Myocyte (in vitro differentiated cells): Measurements from ENCODE around the gene ZNF266. TPM values are rescaled to one million over a fixed set of nuclear protein-coding genes. Genes with fewer than 3 reads are reported as not detected.

Source experiments
- DNase-seq: peaks from one replicate; pipeline ENCODE4 v3.0.0-alpha.2; 2012; ENCODE audit warnings: low read depth
- polyA plus RNA-seq: library from polyadenylated mRNA; unstranded; fragments of >200 nt; gene quantifications from one replicate; pipeline ENCODE4 v1.2.1, GENCODE V29; 2012; ENCODE audit warnings: missing spikeins
- total RNA-seq: library from RNA; depleted of rRNA; stranded (reverse); fragments of >200 nt; gene quantifications from 2 replicates; pipeline ENCODE4 v1.2.3, GENCODE V29; 2014

ZNF266 gene
- total RNA-seq: 15.2 and 29.9 TPM in 2 replicates
- 11.1 TPM for polyA plus RNA-seq

DNA sequence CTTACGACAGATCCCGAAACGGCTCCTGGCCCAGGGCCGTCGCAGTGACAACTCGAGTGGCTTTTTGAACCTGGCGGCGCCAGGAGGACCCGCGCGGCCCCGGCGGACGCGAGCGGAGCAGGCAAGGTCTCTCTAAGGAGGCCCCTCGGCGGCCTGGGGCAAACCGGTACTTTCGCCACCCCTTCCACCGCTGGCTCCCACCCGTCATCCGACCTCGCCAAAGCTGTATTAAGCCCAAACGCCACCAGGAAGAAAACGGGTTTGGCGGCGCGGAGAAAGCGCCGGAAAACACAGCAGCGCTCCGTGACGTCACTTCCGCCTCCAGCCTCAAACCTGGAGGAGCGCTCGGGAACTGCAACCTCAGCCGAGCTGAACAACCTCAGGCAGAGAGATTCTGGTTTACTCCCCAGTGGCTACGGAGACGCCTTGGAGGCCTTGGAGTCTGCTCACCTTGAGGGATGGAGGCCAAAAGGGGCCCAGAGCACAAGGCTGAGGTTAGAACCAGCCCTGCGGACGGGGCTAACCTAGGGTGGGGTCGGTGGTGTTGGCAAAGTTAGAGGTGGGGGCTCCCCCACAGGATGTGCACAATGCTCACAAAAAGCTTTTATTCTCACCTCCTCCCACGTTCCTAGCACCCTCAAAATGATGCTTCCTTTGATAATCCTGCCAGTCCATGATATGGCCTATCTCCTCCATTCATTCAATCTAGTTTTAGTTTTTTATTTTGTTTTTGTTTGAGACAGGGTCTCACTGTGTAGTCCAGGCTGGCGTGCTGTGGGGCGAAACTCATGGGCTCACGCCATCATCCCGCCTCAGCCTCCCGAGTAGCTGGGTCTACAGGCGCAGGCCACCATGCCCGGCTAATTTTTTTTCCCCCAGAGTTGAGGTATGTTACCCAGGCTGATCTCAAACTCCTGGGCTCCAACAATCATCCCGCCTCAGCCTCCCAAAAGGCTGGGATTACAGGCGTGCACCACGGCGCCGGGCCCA, at the start of gene ZNF266:
Gene ZNF266, minus strand, starts transcription at position 295 of the 990 bp plus-strand sequence. CDS start 15,484 bp downstream, outside the sequence.
- peak; percentile 93 for DNase-seq

DNA sequence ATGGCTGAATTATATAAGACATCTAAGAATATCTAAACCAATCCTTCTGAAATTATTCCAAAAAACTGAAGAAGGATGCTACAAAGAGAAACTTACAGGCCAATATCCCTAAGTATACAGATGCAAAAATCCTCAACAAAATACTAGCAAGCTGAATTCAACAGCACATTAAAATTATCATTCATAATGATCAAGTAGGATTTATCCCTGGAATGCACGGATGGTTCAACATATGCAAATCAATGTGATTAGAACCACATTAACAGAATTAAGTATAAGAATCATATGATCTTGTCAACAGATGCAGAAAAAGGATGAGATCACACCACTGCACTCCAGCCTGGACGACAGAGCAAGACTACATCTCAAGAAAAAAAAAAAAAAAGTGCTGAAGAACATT, 49.8 kb upstream of the ZNF266 start:
- no peak for DNase-seq

DNA sequence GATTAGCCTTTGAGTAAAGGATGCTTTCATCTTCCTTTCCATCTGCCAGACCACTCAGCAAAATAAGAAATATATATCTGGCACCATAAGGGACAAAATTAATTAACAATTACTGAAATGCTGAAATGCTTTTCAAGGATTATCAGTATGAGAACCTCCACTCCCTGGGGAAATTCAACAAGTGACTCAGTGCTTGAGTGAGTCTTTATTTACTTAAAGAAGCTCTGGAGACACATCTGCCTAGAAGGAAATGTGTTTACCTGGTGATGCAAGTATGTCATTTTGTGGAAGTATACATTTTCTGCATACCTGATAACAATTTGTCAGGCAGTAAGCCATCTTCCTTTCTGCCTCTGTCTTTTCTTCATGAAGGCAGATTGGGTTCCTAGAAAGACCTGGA, 39.6 kb upstream of the ZNF266 start:
- no peak for DNase-seq

DNA sequence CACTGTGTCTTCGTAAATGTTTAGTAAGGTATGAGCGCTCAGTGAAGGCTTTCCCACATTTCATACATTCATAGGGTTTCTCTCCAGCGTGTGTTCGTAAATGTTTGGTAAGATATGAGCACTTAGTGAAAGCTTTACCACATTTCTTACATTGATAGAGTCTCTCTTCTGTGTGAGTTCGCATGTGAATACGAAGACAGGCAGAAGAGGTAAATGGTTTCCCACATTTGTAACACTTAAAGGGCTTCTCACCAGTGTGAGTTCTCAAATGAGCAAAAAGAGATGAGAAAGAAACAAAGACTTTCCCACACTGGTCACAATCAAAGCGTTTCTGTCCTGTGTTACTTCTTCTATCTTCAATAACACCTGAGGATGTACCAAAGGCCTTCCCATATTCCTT, 31.8 kb upstream of the ZNF266 start:
- no peak for DNase-seq

- no peak for DNase-seq
Measured at GRCh38 chr19:9461938-9462337, 26.6 kb upstream of the ZNF266 start.

DNA sequence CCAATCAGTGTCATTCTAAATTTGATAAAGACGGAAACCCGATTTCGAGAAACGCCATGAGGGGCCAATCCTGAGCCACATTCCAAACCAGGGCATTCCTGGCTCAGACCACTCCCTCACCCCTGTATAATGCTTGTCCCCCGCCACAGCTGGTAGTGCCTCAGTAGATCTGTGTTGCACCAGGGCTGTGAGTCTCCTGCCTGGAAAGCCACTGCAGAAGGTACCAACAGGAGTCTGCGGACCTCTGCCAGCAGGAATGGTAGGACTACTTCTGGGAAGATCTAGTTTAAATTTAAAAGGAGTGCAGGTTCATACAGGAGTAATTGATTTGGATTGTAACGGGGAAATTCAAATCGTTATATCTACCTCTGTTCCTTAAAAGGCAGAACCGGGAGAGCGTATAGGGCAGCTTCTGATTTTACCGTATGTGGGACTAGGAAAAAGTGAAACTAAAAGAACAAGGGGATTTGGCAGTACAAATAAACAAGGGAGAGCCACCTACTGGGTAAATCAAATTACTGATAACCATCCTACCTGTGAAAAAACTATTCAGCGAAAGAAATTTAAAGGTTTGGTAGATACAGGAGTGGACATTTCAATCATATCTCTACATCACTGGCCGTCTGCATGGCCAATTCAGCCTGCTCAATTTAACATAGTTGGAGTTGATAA, 20.8 kb upstream of the ZNF266 start:
- no peak for DNase-seq

DNA sequence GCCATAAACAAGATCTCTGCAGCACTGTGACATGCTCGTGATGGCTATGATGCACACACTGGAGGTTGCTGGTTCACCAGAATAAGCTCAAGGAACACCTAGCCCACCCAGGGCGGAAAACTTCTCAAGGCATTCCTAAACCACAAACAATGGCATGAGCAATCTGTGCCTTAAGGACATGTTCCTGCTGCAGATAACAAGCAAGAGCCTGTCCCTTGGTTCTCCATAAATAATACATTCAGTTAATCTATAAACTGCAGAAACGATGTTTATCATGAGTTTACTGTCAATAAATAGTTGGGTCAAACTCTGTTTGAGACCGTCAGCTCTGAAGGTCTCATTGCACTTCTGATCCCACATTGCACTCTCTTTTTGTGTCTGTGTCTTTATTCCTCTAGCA, 18.6 kb upstream of the ZNF266 start:
- DNase-seq: no peak

- DNase-seq: no peak
Measured at GRCh38 chr19:9445037-9445436, 9.7 kb upstream of the ZNF266 start.

GRCh38 chr19:9436358-9436757, 985 bp upstream of the ZNF266 start:
- DNase-seq: no peak

GRCh38 chr19:9431475-9431874, 3.9 kb downstream of the ZNF266 start:
- peak; percentile 36 for DNase-seq

- no peak for DNase-seq
Measured at GRCh38 chr19:9430444-9430843, 4.9 kb downstream of the ZNF266 start.

- no peak for DNase-seq
Measured at GRCh38 chr19:9427941-9428340, 7.4 kb downstream of the ZNF266 start.

- no peak for DNase-seq
Measured at GRCh38 chr19:9413240-9413954, 22.0 kb downstream of the ZNF266 start.

GRCh38 chr19:9407827-9408226, 27.5 kb downstream of the ZNF266 start:
- no peak for DNase-seq

- peak; percentile 87 for DNase-seq
Measured at GRCh38 chr19:9406798-9407352, 28.5 kb downstream of the ZNF266 start.

GRCh38 chr19:9381361-9381785, 54.0 kb downstream of the ZNF266 start:
- no peak for DNase-seq

- no peak for DNase-seq
Measured at GRCh38 chr19:9370738-9371619, 64.4 kb downstream of the ZNF266 start.

DNA sequence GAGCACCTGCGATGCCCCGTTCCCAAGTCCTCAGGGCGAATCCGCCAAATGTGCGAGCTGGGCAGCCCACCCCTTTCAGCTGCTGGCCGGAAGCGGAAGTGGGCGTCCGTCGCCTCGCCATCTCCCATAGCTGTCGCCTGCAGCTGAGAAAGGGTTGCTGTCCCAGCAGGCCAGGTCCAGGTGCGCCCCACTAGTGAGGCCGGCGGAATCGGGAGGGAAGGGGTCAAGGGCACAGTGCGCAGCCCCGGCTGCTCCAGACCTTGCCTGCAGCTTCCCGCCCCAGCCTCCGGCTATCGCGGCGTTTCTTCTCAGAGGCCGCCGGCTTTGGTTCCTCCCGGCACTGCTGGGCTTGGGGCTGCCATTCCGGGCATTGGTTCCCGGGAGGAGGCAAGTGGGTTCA, 72.5 kb downstream of the ZNF266 start, which contains the start of gene ZNF177:
Gene ZNF177, plus strand, starts transcription at position 109 of the 400 bp plus-strand sequence. CDS start 15,299 bp downstream, outside the sequence.
- DNase-seq: no peak
